HG02759 (cell line): ENCODE results near the gene F2R.
"Not testable (repeated sequence)": the region's sequence is repeated elsewhere in the genome, so short reads cannot be mapped to it uniquely, and the experiment has no call there.

Experiments used
- ATAC-seq: cut with Tn5 transposase; IDR thresholded peaks from one replicate; pipeline ENCODE4 v1.9.1; 2021; ENCODE audit warnings: mild to moderate bottlenecking, moderate library complexity; ENCODE audit not compliant: unreplicated experiment

Gene F2R

GRCh38 chr5:76715736-76716455 is at the start of gene F2R:
TSS of gene F2R (plus strand) at chr5:76716126. CDS start at chr5:76716308, 182 bp downstream.
- ATAC-seq: peak; percentile 75

GRCh38 chr5:76667495-76667894 is 48.4 kb upstream of the F2R start:
- no peak for ATAC-seq

- no peak for ATAC-seq
Observed at GRCh38 chr5:76669245-76669644, 46.7 kb upstream of the F2R start.

GRCh38 chr5:76670508-76670907 is 45.4 kb upstream of the F2R start:
- ATAC-seq: no peak

GRCh38 chr5:76672242-76672641 is 43.7 kb upstream of the F2R start:
- ATAC-seq: no peak

- ATAC-seq: no peak
Observed at GRCh38 chr5:76673125-76673524, 42.8 kb upstream of the F2R start.

GRCh38 chr5:76674330-76675066 is 41.4 kb upstream of the F2R start:
- no peak for ATAC-seq

- ATAC-seq: no peak
Observed at GRCh38 chr5:76675364-76675763, 40.6 kb upstream of the F2R start.

GRCh38 chr5:76677849-76678472 is 38.0 kb upstream of the F2R start:
- no peak for ATAC-seq

GRCh38 chr5:76679231-76679630 is 36.7 kb upstream of the F2R start:
- no peak for ATAC-seq

GRCh38 chr5:76680826-76681225 is 35.1 kb upstream of the F2R start:
- ATAC-seq: not testable (repeated sequence)

- ATAC-seq: no peak
Observed at GRCh38 chr5:76681287-76681686, 34.6 kb upstream of the F2R start.

GRCh38 chr5:76682387-76682786 is 33.5 kb upstream of the F2R start:
- ATAC-seq: no peak

GRCh38 chr5:76683816-76684731 is 31.9 kb upstream of the F2R start:
- no peak for ATAC-seq

GRCh38 chr5:76684756-76685519 is 31.0 kb upstream of the F2R start:
- no peak for ATAC-seq

- no peak for ATAC-seq
Observed at GRCh38 chr5:76685704-76686103, 30.2 kb upstream of the F2R start.

- ATAC-seq: no peak
Observed at GRCh38 chr5:76688212-76688611, 27.7 kb upstream of the F2R start.

GRCh38 chr5:76688836-76689235 is 27.1 kb upstream of the F2R start:
- ATAC-seq: no peak

GRCh38 chr5:76689321-76690036 is 26.4 kb upstream of the F2R start:
- no peak for ATAC-seq
